ENCODE results near the gene HOXA9.

DNA sequence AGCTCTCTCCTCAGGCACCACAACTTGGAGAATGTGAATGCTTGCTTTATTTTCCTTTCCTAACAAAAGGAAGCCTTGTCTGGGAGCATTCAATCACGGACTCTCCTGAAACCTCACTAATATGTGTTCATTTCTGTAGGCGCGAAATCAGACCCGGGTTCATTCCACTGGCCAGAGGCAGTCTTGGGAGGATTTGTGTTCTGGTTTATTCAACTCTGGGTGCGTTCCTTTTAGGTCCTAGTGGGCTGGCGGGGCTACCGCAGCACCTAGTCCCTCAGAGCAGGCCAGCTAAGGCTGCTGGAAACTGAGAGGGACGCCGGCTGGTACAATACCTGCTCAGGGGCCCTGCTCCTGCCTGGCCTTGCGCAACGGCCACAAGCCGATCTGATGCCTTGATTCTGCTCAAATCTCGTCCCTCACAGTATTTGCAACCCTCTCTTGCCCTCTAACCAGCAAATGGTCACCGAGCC lies 42.3 kb downstream of the HOXA9 start:
- TF ChIP-seq, protein P1, sequence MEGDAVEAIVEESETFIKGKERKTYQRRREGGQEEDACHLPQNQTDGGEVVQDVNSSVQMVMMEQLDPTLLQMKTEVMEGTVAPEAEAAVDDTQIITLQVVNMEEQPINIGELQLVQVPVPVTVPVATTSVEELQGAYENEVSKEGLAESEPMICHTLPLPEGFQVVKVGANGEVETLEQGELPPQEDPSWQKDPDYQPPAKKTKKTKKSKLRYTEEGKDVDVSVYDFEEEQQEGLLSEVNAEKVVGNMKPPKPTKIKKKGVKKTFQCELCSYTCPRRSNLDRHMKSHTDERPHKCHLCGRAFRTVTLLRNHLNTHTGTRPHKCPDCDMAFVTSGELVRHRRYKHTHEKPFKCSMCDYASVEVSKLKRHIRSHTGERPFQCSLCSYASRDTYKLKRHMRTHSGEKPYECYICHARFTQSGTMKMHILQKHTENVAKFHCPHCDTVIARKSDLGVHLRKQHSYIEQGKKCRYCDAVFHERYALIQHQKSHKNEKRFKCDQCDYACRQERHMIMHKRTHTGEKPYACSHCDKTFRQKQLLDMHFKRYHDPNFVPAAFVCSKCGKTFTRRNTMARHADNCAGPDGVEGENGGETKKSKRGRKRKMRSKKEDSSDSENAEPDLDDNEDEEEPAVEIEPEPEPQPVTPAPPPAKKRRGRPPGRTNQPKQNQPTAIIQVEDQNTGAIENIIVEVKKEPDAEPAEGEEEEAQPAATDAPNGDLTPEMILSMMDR (IDR thresholded peaks at IDR 0.05), result no peak
- TF ChIP-seq POLR2A (IDR thresholded peaks at IDR 0.05), result no peak
